WTC11 (cell line): ENCODE data around the gene CPAMD8.

ENCODE experiments used
- CTCF ChIP-seq: fragments of 200-600 bp; IDR thresholded peaks from 2 replicates; pipeline ENCODE4 v1.8.0; 2022; ENCODE audit warnings: antibody characterized with exemption
- FOXP4 ChIP-seq: sonication (generic); formaldehyde crosslinking; IDR thresholded peaks from 2 replicates; pipeline ENCODE4 v1.8.0; 2022; ENCODE audit warnings: mild to moderate bottlenecking, missing genetic modification reagents
- TEAD4 ChIP-seq: sonication (generic); formaldehyde crosslinking; IDR thresholded peaks from 2 replicates; pipeline ENCODE4 v1.8.0; 2022; ENCODE audit warnings: mild to moderate bottlenecking, missing genetic modification reagents
- TF ChIP-seq, protein P1 (sequence below): sonication (generic); formaldehyde crosslinking; conservative IDR thresholded peaks from 2 replicates; pipeline ENCODE4 v1.8.1; 2022; ENCODE audit warnings: mild to moderate bottlenecking, missing genetic modification reagents
- TF ChIP-seq, protein P2 (sequence below): sonication (generic); formaldehyde crosslinking; IDR thresholded peaks from 2 replicates; pipeline ENCODE4 v1.8.0; 2022; ENCODE audit warnings: mild to moderate bottlenecking, missing genetic modification reagents

DNA sequence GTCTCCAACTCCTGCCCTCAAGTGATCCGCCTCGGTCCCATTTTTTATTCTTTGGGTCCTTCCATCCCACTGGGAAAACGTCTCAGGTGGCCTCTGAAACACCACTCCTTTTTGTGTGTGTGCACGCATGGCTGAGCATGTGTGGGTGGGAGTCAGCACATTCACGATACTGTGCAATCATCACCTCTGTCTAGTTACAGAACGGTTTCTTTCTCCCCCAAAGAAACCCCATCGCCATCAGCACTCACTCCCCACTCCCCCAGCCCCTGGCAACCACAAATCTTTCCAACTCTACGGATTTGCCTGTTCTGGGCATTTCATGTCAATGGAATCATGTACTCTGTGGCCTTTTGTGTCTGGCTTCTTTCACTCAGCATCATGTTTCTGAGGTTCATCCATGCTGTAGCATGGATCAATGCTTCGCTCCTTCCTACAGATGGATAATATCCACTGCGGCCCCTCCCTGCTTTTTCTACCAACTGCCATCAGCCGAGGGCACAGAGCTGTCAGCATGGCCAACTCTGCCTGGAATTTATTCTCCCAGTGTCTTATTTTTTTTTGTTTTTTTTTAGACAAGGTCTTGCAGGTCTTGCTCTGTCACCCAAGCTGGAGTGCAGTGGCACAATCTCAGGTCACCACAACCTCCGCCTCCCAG lies 128.1 kb downstream of the CPAMD8 start:
- TF ChIP-seq, protein P1, sequence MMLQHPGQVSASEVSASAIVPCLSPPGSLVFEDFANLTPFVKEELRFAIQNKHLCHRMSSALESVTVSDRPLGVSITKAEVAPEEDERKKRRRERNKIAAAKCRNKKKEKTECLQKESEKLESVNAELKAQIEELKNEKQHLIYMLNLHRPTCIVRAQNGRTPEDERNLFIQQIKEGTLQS: no peak
- TF ChIP-seq, protein P2, sequence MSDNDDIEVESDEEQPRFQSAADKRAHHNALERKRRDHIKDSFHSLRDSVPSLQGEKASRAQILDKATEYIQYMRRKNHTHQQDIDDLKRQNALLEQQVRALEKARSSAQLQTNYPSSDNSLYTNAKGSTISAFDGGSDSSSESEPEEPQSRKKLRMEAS (CRISPR knock-in tag): no peak
- no peak for TF ChIP-seq CTCF
- TF ChIP-seq FOXP4 (CRISPR knock-in tag): no peak
- TF ChIP-seq TEAD4 (CRISPR knock-in tag): no peak
